HG02571 (cell line): Measurements from ENCODE around the gene DIRAS2.
"Not testable (repeated sequence)": the region's sequence is repeated elsewhere in the genome, so short reads cannot be mapped to it uniquely, and the experiment has no call there.

ENCODE experiments used
- ATAC-seq: cut with Tn5 transposase; IDR thresholded peaks from one replicate; pipeline ENCODE4 v1.9.1; 2021; ENCODE audit warnings: mild to moderate bottlenecking, moderate library complexity; ENCODE audit not compliant: unreplicated experiment

The DIRAS2 gene, protein sequence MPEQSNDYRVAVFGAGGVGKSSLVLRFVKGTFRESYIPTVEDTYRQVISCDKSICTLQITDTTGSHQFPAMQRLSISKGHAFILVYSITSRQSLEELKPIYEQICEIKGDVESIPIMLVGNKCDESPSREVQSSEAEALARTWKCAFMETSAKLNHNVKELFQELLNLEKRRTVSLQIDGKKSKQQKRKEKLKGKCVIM

DNA sequence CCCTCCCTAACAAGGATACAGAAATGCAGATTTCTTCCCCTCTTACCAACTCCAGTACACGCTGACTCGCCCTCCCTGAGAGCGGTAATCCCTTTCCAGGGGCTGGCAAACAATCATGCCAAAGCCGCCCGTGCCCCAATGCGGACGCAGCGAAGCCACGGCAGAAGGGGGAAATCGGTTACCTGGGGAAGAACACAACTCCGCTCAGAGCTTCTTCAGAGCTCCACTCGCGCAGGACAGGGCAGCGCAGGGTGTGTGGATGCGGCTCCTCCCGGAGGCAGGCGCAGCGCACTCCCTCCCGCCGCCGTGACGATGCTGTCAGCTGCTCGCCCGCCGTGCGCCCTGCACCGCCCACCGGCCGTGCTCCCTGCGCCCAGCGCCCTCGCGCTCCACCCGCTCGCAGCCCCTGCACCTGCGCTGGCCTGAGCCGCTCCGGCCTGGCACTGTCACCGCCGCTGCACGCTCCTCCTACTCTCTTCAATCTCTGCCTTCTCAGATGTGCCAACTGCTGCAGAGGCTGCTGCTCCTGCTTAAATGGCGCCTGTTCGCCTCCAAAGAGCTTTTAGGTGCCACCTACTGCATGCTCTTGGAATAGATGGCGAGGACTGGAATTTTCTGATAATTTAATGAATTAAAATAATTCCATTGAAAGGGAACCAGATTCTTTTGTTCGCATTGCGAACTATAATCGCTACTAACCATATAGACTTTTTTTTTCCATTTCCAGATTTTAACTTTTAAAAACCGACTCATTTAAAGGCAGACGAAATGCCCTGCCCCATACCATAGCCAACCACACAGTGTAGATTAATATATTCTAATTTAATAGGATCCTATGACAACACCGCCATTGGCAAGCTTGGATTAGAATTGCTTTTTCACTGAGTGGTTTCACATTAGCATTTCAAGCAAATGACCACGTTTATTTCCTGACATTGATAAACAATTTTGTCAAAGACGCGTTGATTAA is at the start of gene DIRAS2:
DIRAS2 (minus strand) TSS at position 255 of the 970 bp plus-strand sequence. CDS start 28,997 bp downstream, outside the sequence.
- peak; percentile 53 for ATAC-seq

DNA sequence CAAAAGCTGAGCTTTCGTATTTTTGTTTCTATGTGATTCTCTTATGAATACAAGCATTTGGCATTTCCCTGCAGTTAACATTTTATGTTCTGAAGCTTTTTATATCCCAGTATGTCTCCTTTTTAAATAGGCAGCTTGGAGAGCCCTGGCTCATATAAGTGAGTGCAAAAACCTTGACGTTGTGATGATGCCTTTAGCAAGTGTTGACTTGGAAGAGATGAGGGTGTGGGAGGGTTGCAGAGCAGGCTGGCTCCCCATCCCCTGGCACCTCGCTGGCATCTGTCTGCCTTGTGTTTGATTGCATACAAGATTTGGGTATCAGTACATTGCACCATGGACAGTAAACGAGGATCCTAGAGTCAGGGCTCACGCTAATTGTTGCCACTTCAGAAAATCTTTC is 42.1 kb upstream of the DIRAS2 start:
- no peak for ATAC-seq

DNA sequence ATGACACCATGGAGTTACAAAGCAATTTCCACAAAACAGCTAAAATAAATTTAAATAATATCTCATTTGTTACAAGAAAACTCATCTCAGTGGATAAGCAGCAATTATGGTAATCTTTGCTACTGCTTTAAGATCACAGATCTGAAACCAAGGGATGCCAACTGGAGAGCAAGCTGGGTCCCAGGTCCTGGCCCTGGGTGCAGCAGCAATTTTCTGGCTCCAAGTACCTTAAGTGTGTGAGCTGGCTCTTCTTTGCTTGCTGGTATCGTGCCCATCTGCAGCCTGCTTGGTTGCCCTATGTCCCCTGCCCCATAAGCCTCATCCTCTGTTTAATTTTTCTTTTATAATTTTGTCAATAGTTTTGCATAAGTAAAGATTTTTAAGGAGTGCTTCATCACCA is 41.5 kb upstream of the DIRAS2 start:
- ATAC-seq: no peak

DNA sequence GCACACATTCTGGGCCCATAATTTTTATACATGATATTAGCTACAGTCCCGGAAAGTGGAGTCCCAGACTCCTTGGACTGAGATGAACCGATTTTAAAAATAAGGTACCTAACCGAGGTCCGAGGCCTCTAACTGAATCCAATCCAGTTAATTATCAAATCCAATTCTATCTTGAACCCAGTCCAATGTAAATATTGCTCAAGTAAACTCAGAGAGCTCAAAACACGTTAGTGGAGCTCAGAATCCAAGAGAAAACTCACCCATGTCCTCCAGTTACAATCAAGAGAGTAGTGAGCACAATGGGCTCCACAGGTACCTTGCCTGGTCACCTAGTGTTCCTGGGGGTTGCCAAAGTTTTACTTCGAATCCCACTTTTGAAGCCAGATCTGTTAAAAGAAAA is 37.9 kb upstream of the DIRAS2 start:
- no peak for ATAC-seq

DNA sequence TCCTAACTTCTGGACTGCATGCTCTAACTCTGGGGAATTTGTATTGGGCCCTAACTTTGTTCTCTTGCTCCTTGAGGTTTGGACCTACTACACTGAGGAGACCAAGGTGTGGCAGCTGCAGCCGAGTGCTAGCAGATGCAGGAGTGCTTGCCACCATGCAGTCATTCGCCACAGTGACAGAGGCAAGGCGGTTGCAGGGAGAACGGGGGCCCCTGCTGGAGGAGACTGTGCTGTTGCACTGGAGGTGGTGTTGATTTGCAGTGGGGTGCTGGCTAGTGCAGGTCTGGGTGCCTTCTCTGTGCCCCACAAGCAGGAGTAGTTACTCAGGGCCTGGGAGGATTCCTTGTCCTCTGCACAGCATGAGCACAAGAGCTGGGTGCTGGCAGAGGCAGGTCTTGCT is 22.4 kb upstream of the DIRAS2 start:
- no peak for ATAC-seq

DNA sequence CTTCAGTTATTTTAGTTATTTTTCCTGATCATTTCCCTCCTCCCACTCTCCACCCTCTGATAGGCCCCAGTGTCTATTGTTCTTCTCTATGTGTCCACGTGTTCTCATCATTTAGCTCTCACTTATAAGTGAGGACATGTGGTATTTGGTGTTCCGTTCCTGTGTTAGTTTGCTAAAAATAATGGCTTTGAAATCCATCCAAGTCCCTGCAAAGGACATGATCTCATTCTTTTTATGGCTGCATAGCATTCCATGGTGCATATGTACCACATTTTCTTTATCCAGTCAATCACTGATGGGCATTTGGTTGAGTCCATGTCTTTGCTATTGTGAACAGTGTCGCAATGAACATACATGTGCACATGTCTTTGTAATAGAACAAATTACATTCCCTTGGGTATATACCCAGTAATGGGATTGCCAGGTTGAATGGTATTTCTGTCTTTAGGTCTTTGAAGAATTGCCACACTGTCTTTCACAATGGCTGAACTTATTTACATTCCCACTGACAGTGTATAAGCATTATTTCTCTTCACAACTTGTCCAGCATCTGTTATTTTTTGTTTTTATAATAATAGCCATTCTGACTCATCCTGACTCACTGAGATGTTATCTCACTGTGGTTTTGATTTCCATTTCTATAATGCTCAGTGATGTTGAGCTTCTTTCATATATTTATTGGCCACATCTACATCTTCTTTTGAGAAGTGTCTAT is 17.2 kb upstream of the DIRAS2 start:
- no peak for ATAC-seq

DNA sequence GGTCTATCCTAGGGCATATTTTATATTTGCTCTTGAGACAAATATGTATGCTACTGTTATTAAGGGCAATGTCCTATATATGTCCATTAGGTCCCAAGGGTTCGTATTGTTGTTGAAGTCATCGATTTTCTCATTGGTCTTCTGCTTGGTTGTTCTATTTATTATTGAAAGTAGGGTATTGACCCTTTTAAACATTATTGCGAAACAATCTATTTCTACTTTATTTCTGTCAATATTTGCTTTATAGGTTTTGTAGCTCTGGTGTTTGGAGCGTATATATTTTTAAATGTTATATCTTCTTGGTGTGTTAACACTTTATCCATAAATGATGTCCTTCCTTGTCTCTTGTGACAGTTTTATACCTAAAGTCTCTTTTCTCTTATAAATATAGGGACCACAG is 16.2 kb upstream of the DIRAS2 start:
- no peak for ATAC-seq

DNA sequence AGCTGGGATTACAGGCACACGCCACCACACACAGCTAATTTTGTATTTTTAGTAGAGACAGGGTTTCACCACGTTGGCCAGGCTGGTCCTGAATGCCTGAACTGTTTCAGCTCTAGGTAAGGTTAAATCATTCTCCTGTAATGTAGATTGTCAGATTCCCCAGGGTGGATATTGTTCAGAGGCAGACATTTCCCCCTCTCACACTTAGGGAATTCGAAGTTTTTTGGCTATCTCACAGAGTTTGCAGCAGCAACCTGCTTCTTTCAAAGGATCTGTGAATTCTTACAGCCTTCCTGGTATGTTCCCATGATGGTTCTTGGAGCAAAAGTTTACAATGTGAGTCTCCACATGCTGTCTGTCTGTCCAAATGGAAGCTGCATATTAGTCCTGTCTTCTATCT is 15.6 kb upstream of the DIRAS2 start:
- ATAC-seq: no peak

DNA sequence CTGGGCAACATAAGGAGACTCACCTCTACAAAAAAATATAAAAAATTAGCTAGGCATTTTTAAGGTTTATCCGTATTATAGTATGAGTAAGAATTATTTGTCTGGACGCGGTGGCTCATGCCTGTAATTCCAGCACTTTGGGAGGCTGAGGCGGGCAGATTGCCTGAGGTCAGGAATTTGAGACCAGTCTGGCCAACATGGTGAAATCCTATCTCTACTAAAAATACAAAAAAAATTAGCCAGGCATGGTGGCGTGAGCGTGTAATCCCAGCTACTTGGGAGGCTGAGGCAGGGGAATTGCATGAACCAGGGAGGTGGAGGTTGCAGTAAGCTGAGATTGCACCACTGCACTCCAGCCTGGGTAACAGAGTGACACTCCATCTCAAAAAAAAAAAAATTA is 14.3 kb upstream of the DIRAS2 start:
- not testable (repeated sequence) for ATAC-seq

DNA sequence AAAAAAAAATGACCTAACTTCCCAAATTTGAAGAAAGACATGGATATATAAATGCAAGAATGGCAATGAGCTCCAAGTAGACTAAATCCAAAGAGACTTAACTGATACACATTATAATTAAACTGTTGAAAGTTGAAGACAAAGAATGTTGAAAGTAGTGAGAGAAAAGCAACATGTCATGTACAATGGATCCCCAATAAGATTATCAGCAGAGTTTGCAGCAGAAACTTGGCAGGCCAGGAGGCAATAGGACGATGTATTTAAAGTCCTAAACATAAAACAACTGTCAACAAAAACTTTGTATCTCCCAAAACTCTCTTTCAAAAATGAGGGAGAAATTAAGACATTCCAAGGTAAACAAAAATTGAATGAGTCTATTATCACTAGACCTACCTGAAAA is 8.6 kb upstream of the DIRAS2 start:
- no peak for ATAC-seq

DNA sequence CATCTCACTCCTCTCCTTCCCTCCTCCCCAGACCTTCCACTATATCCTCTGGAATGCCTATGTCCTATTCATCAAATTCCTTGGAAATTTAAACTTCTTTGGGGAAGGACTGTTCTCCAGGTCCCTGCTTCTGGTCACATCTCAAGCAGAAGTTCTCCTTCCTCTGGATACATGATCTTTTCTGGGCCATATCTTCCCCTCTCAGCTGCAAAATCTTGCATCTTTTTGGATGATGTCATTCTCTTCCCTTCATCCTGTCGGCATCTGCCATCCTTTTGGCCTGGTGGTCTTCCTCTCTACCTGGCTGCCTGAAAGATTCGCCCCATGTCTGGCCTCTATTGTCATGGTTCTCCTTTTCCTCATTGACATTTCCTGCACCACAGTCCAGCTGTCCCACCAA is 5.2 kb upstream of the DIRAS2 start:
- ATAC-seq: no peak

DNA sequence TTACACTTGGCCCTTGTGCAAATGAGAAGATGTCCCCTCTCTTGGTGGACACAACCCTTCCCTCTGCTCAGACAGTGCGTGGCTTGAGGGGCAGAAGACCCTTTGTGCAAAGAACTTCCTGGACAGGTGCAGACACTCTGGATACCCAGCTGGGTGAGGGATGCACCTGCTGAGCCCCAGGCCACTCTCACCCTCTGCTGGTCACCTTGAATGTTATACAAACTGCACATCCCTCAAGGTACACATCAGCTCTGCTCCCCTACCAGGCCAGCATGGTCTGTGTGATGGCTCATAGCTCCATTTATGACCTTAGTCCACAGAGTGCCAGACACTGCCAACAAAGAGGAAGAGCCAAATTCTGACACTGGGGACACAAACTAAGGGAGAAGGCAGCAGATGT is 3.1 kb upstream of the DIRAS2 start:
- no peak for ATAC-seq

DNA sequence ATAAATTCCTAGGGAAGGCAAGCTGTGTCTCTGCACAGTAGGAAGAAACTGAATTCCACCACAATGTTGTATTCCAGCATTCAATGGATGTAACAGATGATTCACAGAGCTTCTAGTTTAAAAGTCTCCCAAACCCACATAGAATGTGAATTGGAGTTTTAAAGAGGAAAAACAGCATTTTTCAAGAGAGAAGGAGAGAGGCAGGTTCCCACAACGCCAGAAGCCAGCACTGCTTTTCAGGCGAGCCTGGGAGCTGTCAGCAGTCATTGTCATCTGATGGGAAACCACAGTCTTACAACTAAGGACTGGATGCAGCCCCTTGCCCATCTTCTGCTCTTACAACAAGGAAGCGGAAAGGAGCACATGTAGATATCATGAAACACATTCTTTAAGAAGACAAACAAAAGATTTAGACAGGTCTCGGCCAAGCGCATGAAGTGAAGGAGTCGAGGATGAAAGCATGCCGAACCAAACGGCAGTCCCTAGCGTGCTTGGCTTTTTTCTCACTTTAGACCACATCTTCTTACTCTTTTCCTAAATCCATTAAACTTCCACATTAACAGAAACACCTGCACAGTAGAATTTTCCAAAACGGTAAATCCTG is 638 bp downstream of the DIRAS2 start:
- ATAC-seq: no peak

DNA sequence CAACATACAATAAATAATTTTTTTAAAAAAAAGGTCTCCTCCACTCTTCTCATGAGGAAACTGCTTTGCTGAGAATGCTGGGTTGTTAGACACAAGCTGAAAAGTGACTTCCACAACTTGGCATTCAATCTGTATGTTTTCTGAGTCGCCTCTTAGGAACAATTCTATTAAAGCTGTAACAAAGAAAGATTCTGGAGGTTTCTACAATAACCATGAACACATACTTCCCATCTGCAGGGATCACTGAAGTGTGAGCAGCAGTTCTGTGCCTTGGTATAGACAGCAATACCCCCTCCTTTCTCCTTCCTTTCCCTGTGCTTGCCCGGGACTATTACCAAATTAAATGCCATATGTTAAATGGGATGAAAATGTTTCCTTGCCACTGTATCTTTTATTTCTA is 1.5 kb downstream of the DIRAS2 start:
- ATAC-seq: no peak

DNA sequence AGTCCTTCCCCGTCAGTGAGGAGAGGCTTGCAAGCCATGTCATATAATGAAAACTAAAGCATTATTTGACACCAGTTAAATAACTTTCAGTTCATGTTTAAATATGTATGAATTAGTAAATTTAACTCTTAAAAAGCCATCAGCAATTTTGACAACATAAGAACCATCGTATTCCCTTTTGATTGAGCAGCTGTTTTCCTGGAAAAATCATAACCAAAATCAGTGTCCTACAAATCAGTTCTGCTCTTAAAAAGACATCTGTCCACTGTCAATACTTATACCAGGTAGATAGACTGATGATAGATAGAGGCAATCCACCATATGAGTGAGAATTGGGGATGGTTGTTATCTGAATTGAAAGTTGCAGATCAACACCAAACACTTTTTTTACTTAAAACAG is 2.3 kb downstream of the DIRAS2 start:
- ATAC-seq: no peak

DNA sequence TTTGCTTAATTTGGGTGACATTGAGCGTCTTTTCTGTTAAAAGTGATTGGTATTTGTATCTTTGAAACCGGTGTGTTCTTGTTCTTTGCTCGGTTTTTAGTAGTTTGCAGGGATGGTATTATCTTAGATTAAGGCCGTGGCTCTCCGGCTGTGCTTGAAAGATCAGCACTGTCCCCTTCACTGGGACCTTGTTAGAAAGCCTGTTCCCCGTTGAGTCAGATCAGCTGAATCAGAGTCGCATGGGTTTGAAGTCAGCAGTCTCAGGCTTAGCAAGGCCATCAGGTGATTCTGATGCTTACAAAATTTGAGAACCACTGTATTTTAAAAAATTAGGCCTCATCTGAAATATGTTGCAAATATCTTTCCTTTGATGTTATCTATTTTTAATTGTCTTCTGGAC is 5.0 kb downstream of the DIRAS2 start:
- ATAC-seq: no peak

DNA sequence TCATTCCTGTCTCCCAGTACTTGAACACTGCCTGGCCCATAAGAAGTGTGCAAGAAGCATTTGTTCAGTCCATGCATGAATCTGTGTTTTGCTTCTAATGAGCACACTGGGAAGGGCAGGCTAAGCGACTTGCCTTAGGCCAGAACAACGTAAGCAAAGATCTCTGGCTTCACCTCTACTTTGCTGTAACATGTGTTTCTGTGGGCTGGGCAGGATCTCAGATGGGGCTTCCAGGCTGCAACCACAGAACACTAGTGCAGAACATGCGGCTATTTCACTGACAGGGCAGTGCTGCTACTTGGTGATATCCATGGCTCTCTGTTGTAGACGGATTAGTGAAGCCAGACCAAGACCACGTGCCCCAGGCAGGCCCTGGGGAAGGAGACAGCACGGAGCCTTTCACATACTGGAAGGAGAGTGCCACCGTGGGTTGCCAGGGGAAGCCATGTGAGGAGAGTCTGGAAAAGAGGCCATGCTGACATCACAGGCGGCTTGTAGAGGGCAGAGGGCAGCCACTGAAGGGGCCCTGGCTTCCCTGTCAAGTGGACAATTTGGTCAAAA is 9.9 kb downstream of the DIRAS2 start:
- no peak for ATAC-seq

DNA sequence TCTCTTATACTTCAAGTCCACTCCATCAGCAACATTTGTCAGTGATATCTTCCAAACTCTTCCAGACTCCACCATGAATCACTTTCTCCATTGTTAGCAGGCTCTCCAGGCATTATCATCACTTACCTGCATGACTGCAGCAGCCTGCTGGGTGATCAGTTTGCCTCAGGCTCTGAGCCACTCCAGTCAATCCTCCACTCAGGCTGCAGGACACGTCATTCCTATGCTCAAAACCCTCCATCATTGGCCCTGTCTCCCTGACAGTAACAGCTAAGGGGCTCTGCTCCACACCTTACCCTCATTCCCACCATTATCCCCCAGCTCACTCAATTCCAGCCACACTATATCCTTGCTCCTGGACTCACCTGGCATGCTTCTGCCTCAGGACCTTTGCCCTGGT is 10.7 kb downstream of the DIRAS2 start:
- no peak for ATAC-seq

DNA sequence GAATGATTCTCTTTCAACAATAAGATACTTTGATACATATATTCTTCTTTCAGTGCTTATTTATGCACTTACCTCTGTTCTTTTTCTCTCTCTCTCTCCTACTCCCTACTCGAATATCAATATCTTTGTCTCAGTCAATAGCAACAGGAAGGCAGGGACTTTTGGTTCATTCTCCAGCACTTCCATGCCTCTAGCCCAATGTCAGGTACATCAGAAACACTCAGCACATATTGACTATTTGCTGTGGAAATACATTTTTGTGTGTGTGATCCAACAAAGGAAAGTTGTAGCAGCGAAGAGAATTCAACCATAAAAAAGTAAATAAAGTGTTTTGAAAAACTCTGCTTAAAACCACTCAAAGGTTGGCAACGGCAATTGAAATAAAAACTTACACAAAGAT is 12.6 kb downstream of the DIRAS2 start:
- ATAC-seq: no peak

DNA sequence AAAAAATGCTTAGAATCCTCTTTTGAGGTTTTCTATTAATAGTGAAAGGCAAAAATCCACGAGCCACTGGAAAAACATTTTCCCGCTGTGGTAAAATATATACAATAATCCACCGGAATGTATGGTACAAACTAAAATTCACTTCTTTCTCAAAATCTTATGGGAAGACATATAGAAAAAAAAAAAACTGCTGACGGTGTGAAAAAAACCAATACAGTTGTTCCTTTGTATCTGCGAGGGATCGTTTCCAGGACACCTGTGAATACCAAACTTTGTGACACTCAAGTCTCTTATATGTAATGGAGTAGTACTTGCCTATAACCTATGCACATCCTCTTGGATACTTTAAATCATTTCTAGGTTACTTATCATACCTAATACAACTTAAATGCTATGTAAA is 13.3 kb downstream of the DIRAS2 start:
- no peak for ATAC-seq

DNA sequence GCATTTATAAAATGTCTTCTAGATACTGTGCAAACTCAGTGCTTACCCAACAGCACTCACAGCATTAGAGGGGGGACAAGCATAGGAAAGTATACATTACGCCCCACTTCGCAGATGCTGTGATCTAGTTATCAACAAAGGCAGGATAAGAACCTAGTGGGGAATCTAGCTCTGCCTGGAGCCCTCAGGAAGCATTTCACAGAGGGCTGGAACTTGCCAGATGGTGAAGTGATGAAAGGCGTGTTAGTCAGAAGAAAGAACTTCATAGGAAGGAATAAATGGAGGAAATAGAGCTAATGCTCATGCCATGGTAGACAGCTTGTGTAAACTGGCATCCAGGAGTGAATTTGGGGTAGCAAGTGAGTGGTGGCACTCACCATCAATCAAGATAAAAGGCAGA is 25.8 kb downstream of the DIRAS2 start:
- no peak for ATAC-seq
